HG02970 (cell line): ENCODE measurements around the gene PCDH9.

ENCODE experiments used
- ATAC-seq: cut with Tn5 transposase; IDR thresholded peaks from one replicate; pipeline ENCODE4 v1.9.1; 2021; ENCODE audit warnings: mild to moderate bottlenecking, moderate library complexity, moderate number of reproducible peaks; ENCODE audit not compliant: unreplicated experiment, low FRiP score

The PCDH9 gene

GRCh38 chr13:66375756-66376155 is 854.4 kb downstream of the PCDH9 start:
- no peak for ATAC-seq

- no peak for ATAC-seq
These were observed 860.5 kb downstream of the PCDH9 start for GRCh38 chr13:66369666-66370065.

- ATAC-seq, result no peak
These were observed 862.8 kb downstream of the PCDH9 start for GRCh38 chr13:66367356-66367755.

- no peak for ATAC-seq
These were observed 865.0 kb downstream of the PCDH9 start for GRCh38 chr13:66365101-66365500.

GRCh38 chr13:66364346-66364745 is 865.8 kb downstream of the PCDH9 start:
- ATAC-seq, result no peak

- no peak for ATAC-seq
These were observed 867.7 kb downstream of the PCDH9 start for GRCh38 chr13:66362485-66362884.

- ATAC-seq, result no peak
These were observed 870.1 kb downstream of the PCDH9 start for GRCh38 chr13:66359910-66360552.

GRCh38 chr13:66359393-66359792 is 870.7 kb downstream of the PCDH9 start:
- no peak for ATAC-seq

GRCh38 chr13:66358564-66358963 is 871.6 kb downstream of the PCDH9 start:
- ATAC-seq, result no peak

GRCh38 chr13:66357463-66357862 is 872.7 kb downstream of the PCDH9 start:
- ATAC-seq, result no peak

- no peak for ATAC-seq
These were observed 875.0 kb downstream of the PCDH9 start for GRCh38 chr13:66354879-66355751.

- no peak for ATAC-seq
These were observed 876.5 kb downstream of the PCDH9 start for GRCh38 chr13:66353664-66354063.

- no peak for ATAC-seq
These were observed 880.2 kb downstream of the PCDH9 start for GRCh38 chr13:66349966-66350365.

- ATAC-seq, result no peak
These were observed 881.1 kb downstream of the PCDH9 start for GRCh38 chr13:66348745-66349690.

GRCh38 chr13:66347486-66348117 is 882.5 kb downstream of the PCDH9 start:
- no peak for ATAC-seq

GRCh38 chr13:66345971-66346370 is 884.2 kb downstream of the PCDH9 start:
- ATAC-seq, result no peak

GRCh38 chr13:66345518-66345810 is 884.7 kb downstream of the PCDH9 start:
- ATAC-seq, result no peak

GRCh38 chr13:66344805-66345517 is 885.2 kb downstream of the PCDH9 start:
- ATAC-seq, result no peak

- ATAC-seq, result no peak
These were observed 886.8 kb downstream of the PCDH9 start for GRCh38 chr13:66343224-66343828.
